DOHH2 (cell line): ENCODE data around the gene DPP7.

Experiments used
- H3F3A ChIP-seq: fragments of 200-600 bp; sonication (generic), shearing (Covaris generic); 2 replicates; pipeline ENCODE4 v1.6.0; 2016; ENCODE audit warnings: antibody characterized with exemption, mild to moderate bottlenecking; ENCODE audit not compliant: control insufficient read depth, insufficient read depth
- H3K27ac ChIP-seq: fragments of 200-600 bp; sonication (generic); 2 replicates; pipeline ENCODE4 v1.5.1; 2014; ENCODE audit warnings: low read depth, mild to moderate bottlenecking, low read length, moderate library complexity
- H3K27me3 ChIP-seq: fragments of 200-600 bp; sonication (generic); 2 replicates; pipeline ENCODE4 v1.6.1; 2014; ENCODE audit warnings: mild to moderate bottlenecking, low read length, mixed read lengths; ENCODE audit not compliant: control insufficient read depth
- H3K36me3 ChIP-seq: fragments of 200-600 bp; sonication (generic); 2 replicates; pipeline ENCODE4 v1.6.1; 2014; ENCODE audit warnings: mild to moderate bottlenecking, low read length, moderate library complexity, mixed read lengths; ENCODE audit not compliant: control insufficient read depth
- H3K4me1 ChIP-seq: fragments of 200-600 bp; sonication (generic); 2 replicates; pipeline ENCODE4 v1.6.1; 2014; ENCODE audit warnings: mild to moderate bottlenecking, low read length, mixed read lengths; ENCODE audit not compliant: control insufficient read depth
- H3K4me2 ChIP-seq: fragments of 200-600 bp; sonication (generic); 2 replicates; pipeline ENCODE4 v1.6.0; 2014; ENCODE audit warnings: mild to moderate bottlenecking, low read length, moderate library complexity
- H3K4me3 ChIP-seq: fragments of 200-600 bp; sonication (generic); 2 replicates; pipeline ENCODE4 v1.5.1; 2014; ENCODE audit warnings: mild to moderate bottlenecking, low read length, mixed read lengths
- H3K79me2 ChIP-seq: fragments of 200-600 bp; sonication (generic); 2 replicates; pipeline ENCODE4 v1.6.1; 2014; ENCODE audit warnings: mild to moderate bottlenecking, low read length, mixed read lengths; ENCODE audit not compliant: control insufficient read depth
- H3K9me2 ChIP-seq: fragments of 200-600 bp; sonication (generic); replicated peaks from 2 replicates; pipeline ENCODE4 v1.6.1; 2014; ENCODE audit warnings: mild to moderate bottlenecking, low read length, mixed read lengths; ENCODE audit not compliant: control insufficient read depth
- H3K9me3 ChIP-seq: fragments of 200-600 bp; sonication (generic); 2 replicates; pipeline ENCODE4 v1.6.1; 2014; ENCODE audit warnings: antibody characterized with exemption, low read length, mixed read lengths; ENCODE audit not compliant: control insufficient read depth, insufficient read depth
- H4K20me1 ChIP-seq: fragments of 200-600 bp; sonication (generic); 2 replicates; pipeline ENCODE4 v1.6.0; 2014; ENCODE audit warnings: low read depth, mild to moderate bottlenecking, antibody characterized with exemption, low read length, moderate library complexity; ENCODE audit not compliant: control insufficient read depth, insufficient read depth
- CTCF ChIP-seq: fragments of 200-600 bp; sonication (generic); IDR thresholded peaks from one replicate; pipeline ENCODE4 v1.5.1; 2014; ENCODE audit warnings: antibody characterized with exemption, mild to moderate bottlenecking, low read depth, low read length; ENCODE audit not compliant: poor library complexity, severe bottlenecking
- EZH2phosphoT487 ChIP-seq: fragments of 200-600 bp; sonication (generic); IDR thresholded peaks from 2 replicates; pipeline ENCODE4 v1.6.1; 2017; ENCODE audit warnings: borderline replicate concordance, mild to moderate bottlenecking, antibody characterized with exemption, low read length, moderate library complexity, mixed read lengths

The DPP7 gene

GRCh38 chr9:137071282-137071681, 43.3 kb downstream of the DPP7 start:
- H3K9me2 ChIP-seq, result no peaks in the 10 kb centered on the region
- H3K4me3 ChIP-seq, result peak overlapping the region; percentile 95
- H3K27me3 ChIP-seq, result no peaks in the 10 kb centered on the region
- H3F3A ChIP-seq, result peaks cover 7% of the 10 kb centered on the region; the same call in 1 of the 2 replicates
- peak overlapping the region; percentile 79 for H3K4me2 ChIP-seq
- peaks cover 5% of the 10 kb centered on the region for H3K36me3 ChIP-seq
- peaks cover 37% of the 10 kb centered on the region for H3K79me2 ChIP-seq
- H3K9me3 ChIP-seq, result no peaks in the 10 kb centered on the region
- peaks cover 45% of the 10 kb centered on the region for H3K4me1 ChIP-seq
- no peak for TF ChIP-seq CTCF
- no peak for TF ChIP-seq EZH2phosphoT487
- peaks cover 13% of the 10 kb centered on the region for H4K20me1 ChIP-seq
- H3K27ac ChIP-seq, result peak overlapping the region; percentile 22; the same call in 1 of the 2 replicates

GRCh38 chr9:137070906-137071275, 43.6 kb downstream of the DPP7 start:
- H3K4me1 ChIP-seq, result peaks cover 45% of the 10 kb centered on the region
- peak overlapping the region; percentile 22 for H3K27ac ChIP-seq
- H3K4me3 ChIP-seq, result peak overlapping the region; percentile 95
- H4K20me1 ChIP-seq, result peaks cover 13% of the 10 kb centered on the region
- peak overlapping the region; percentile 79 for H3K4me2 ChIP-seq
- H3K27me3 ChIP-seq, result no peaks in the 10 kb centered on the region
- TF ChIP-seq EZH2phosphoT487 (no peak), CTCF (no peak)
- H3K36me3 ChIP-seq, result peaks cover 9% of the 10 kb centered on the region
- H3F3A ChIP-seq, result peaks cover 5% of the 10 kb centered on the region; the same call in 1 of the 2 replicates
- H3K9me3 ChIP-seq, result no peaks in the 10 kb centered on the region
- peaks cover 41% of the 10 kb centered on the region for H3K79me2 ChIP-seq
- no peaks in the 10 kb centered on the region for H3K9me2 ChIP-seq

GRCh38 chr9:137070201-137070905, 44.2 kb downstream of the DPP7 start, which contains the start of gene SAPCD2:
TSS of gene SAPCD2 (minus strand) at chr9:137070557. CDS start at chr9:137070460, 97 bp downstream.
- peak within 1 kb of the TSS; percentile 95 for H3K4me3 ChIP-seq
- H3K9me2 ChIP-seq, result no peaks in the 10 kb centered on the region
- H3K36me3 ChIP-seq, result peaks cover 11% of the 10 kb centered on the region
- peaks cover 44% of the 10 kb centered on the region for H3K4me1 ChIP-seq
- H3F3A ChIP-seq, result peaks cover 3% of the 10 kb centered on the region; the same call in 1 of the 2 replicates
- H3K27me3 ChIP-seq, result no peaks in the 10 kb centered on the region
- peak within 1 kb of the TSS; percentile 22 for H3K27ac ChIP-seq
- peak within 1 kb of the TSS; percentile 79 for H3K4me2 ChIP-seq
- peaks cover 13% of the 10 kb centered on the region for H4K20me1 ChIP-seq
- TF ChIP-seq EZH2phosphoT487 (no peak), CTCF (no peak)
- H3K9me3 ChIP-seq, result no peaks in the 10 kb centered on the region
- H3K79me2 ChIP-seq, result peaks cover 42% of the 10 kb centered on the region
